HepG2 (cell line): ENCODE results near the gene DOCK10. TPM values are rescaled to one million over a fixed set of nuclear protein-coding genes. Genes with fewer than 3 reads are reported as not detected.

ENCODE experiments used
- ATAC-seq: fragments of 200-7000 bp; cut with Tn5 transposase; 3 replicates; pipeline ENCODE4 v1.9.1; 2020; ENCODE audit warnings: mild to moderate bottlenecking, moderate library complexity
- BruUV-seq: library from RNA; stranded (reverse); fragments of 400-500 nt; replicated peaks from 2 replicates; lab custom pipeline; 2021; lab: Mats Ljungman, UMichigan
- CTCF ChIA-PET: fragments of 300-600 bp; formaldehyde crosslinking; extraction: SDS; loops from one replicate; lab custom pipeline; 2021; ENCODE audit warnings: low total read pairs, inconsistent platforms, low intra/inter-chr PET ratio; lab: Yijun Ruan, JAX
- POLR2A ChIA-PET: fragments of 350-600 bp; sonication (Branson Sonifier 250); formaldehyde crosslinking; loops from one replicate; lab custom pipeline; 2020; ENCODE audit warnings: antibody characterized with exemption, inconsistent platforms; lab: Yijun Ruan, JAX
- DNase-seq: peaks from one replicate; pipeline ENCODE4 v3.0.0-alpha.2; 2015; ENCODE audit warnings: low spot score
- FAIRE-seq: peaks from 3 replicates; lab custom pipeline; 2011; peaks lifted over from hg19 to GRCh38; lab: Jason Lieb, UNC
- H2AFZ ChIP-seq: one replicate; pipeline ENCODE4 v1.6.1; 2011; ENCODE audit warnings: low read length, inconsistent platforms
- H3K27ac ChIP-seq: fragments of 300-600 bp; 3 replicates; pipeline ENCODE4 v1.8.0; 2011; ENCODE audit warnings: mixed run types, mild to moderate bottlenecking, mixed read lengths, low read length, inconsistent platforms; ENCODE audit not compliant: insufficient read depth; ENCODE audit errors: extremely low read length
- H3K27me3 ChIP-seq, 2 experiments: fragments of 200-600 bp in 1 of 2; 2 replicates in 1 of 2; 3 replicates in 1 of 2; pipeline versions ENCODE4 v1.6.0 to v1.8.0; 2011; ENCODE audit warnings: low read length in 2 of 2, mild to moderate bottlenecking in 2 of 2, moderate library complexity in 2 of 2, inconsistent platforms in 1 of 2; ENCODE audit not compliant: insufficient read depth in 2 of 2, control insufficient read depth in 1 of 2
- H3K36me3 ChIP-seq, 2 experiments: fragments of 200-600 bp in 1 of 2; replicated peaks in 1 of 2; 2 replicates in 1 of 2; 3 replicates in 1 of 2; pipeline versions ENCODE4 v1.5.1 to v1.8.0; 2011; ENCODE audit warnings: low read length in 2 of 2, inconsistent platforms in 1 of 2; ENCODE audit not compliant: insufficient read depth in 2 of 2, control insufficient read depth in 1 of 2
- H3K4me1 ChIP-seq: 2 replicates; pipeline ENCODE4 v1.5.1; 2012; ENCODE audit warnings: low read length, inconsistent platforms; ENCODE audit not compliant: insufficient read depth
- H3K4me2 ChIP-seq: 2 replicates; pipeline ENCODE4 v1.6.0; 2011; ENCODE audit warnings: low read depth, low read length, inconsistent platforms
- H3K4me3 ChIP-seq, 3 experiments: fragments of 200-600 bp in 1 of 3; sonication (generic), shearing (Covaris generic) in 1 of 3; replicated peaks in 1 of 3; 2 replicates each; pipeline ENCODE4 v1.5.1; 2011 to 2016; ENCODE audit warnings: low read length in 3 of 3, inconsistent platforms in 2 of 3, low read depth in 2 of 3, mild to moderate bottlenecking in 2 of 3, control low read depth in 1 of 3, mixed read lengths in 1 of 3; ENCODE audit not compliant: insufficient read depth in 1 of 3
- H3K79me2 ChIP-seq: one replicate; pipeline ENCODE4 v1.6.1; 2011; ENCODE audit warnings: low read length, inconsistent platforms; ENCODE audit not compliant: insufficient read depth
- H3K9ac ChIP-seq: 2 replicates; pipeline ENCODE4 v1.6.0; 2011; ENCODE audit warnings: mild to moderate bottlenecking, low read depth, low read length, inconsistent platforms; ENCODE audit not compliant: insufficient read depth
- H3K9me3 ChIP-seq: 2 replicates; pipeline ENCODE4 v1.5.1; 2012; ENCODE audit warnings: mild to moderate bottlenecking, low read length
- H4K20me1 ChIP-seq: 2 replicates; pipeline ENCODE4 v1.6.0; 2011; ENCODE audit warnings: inconsistent platforms, mild to moderate bottlenecking, low read length, moderate library complexity; ENCODE audit not compliant: insufficient read depth
- BRD4 ChIP-seq: sonication (generic); formaldehyde crosslinking; IDR thresholded peaks from 2 replicates; pipeline ENCODE4 v1.4.0; 2020; ENCODE audit warnings: missing genetic modification reagents
- ETV5 ChIP-seq: IDR thresholded peaks from 2 replicates; pipeline ENCODE4 v1.6.1; 2018; ENCODE audit warnings: missing biosample characterization, missing genetic modification reagents, inconsistent platforms, borderline replicate concordance
- KDM4B ChIP-seq: sonication (generic); formaldehyde crosslinking; IDR thresholded peaks from 2 replicates; pipeline ENCODE4 v1.4.0; 2020; ENCODE audit warnings: missing genetic modification reagents
- MEF2D ChIP-seq: sonication (generic); formaldehyde crosslinking; IDR thresholded peaks from 2 replicates; pipeline ENCODE4 v1.5.1; 2020; ENCODE audit warnings: mild to moderate bottlenecking, missing genetic modification reagents
- MYC ChIP-seq: sonication (generic); formaldehyde crosslinking; IDR thresholded peaks from 2 replicates; pipeline ENCODE4 v1.9.0; 2021; ENCODE audit warnings: missing genetic modification reagents, borderline replicate concordance
- RFXAP ChIP-seq: sonication (generic); formaldehyde crosslinking; IDR thresholded peaks from 2 replicates; pipeline ENCODE4 v1.4.0; 2020; ENCODE audit warnings: missing genetic modification reagents, borderline replicate concordance
- SP1 ChIP-seq, 2 experiments: fragments of 450-650 bp in 1 of 2; sonication (generic) in 1 of 2; formaldehyde crosslinking in 1 of 2; IDR thresholded peaks; 2 replicates each; pipeline versions ENCODE4 v1.4.0 to v1.6.1; 2016 to 2020; ENCODE audit warnings: missing genetic modification reagents in 1 of 2
- SSRP1 ChIP-seq: IDR thresholded peaks from 2 replicates; pipeline ENCODE4 v1.6.1; 2016; ENCODE audit warnings: control low read depth
- TERF1 ChIP-seq: sonication (generic); formaldehyde crosslinking; IDR thresholded peaks from 2 replicates; pipeline ENCODE4 v1.8.0; 2022; ENCODE audit warnings: mild to moderate bottlenecking, missing genetic modification reagents, moderate library complexity
- ZFP1 ChIP-seq: IDR thresholded peaks from 2 replicates; pipeline ENCODE4 v1.6.1; 2016
- ZNF280D ChIP-seq: sonication (generic); formaldehyde crosslinking; IDR thresholded peaks from 2 replicates; pipeline ENCODE4 v1.5.1; 2020; ENCODE audit warnings: mild to moderate bottlenecking, missing genetic modification reagents
- ZNF576 ChIP-seq: sonication (generic); formaldehyde crosslinking; IDR thresholded peaks from 2 replicates; pipeline ENCODE4 v1.4.0; 2020; ENCODE audit warnings: mild to moderate bottlenecking, missing genetic modification reagents
- ZNF816 ChIP-seq: sonication (generic); formaldehyde crosslinking; IDR thresholded peaks from 2 replicates; pipeline ENCODE4 v1.8.0; 2022; ENCODE audit warnings: missing genetic modification reagents, mild to moderate bottlenecking, borderline replicate concordance
- WGBS: methylation state at CpG from one replicate; pipeline ENCODE4 v1.1.6; 2017; ENCODE audit warnings: low lambda C conversion rate; 5-methylcytosine and 5-hydroxymethylcytosine counted together
- in situ Hi-C: cut with HindIII; loops from 2 replicates; pipeline ENCODE4 v1.10.0; 2017; ENCODE audit warnings: low pct_unique_long_range_greater_than_20kb; ENCODE audit not compliant: extremely low pct_ligation_motif_present
- intact Hi-C: fragments of 100-400 bp; cut with micrococcal nuclease; formaldehyde crosslinking; loops from one replicate; pipeline ENCODE4 v1.10.0; 2022; ENCODE audit not compliant: unreplicated experiment
- polyA plus RNA-seq, 8 experiments: library from polyadenylated mRNA; depleted of rRNA in 3 of 8; stranded (reverse) in 7 of 8; unstranded in 1 of 8; fragments of >200 nt; fragmentation: Illumina TruSeq in 4 of 8; extraction: Trizol in 4 of 8; gene quantifications; 2 replicates each; pipeline versions ENCODE4 v1.2.1 to v1.2.3, GENCODE V29; 2011 to 2016; ENCODE audit warnings: low read depth in 4 of 8, missing spikeins in 1 of 8, mixed read lengths in 1 of 8; ENCODE audit not compliant: insufficient read depth in 1 of 8
- total RNA-seq, 5 experiments: library from RNA; depleted of rRNA; stranded (reverse); fragments of >200 nt; fragmentation: Illumina TruSeq; extraction: Trizol; gene quantifications; 2 replicates each; pipeline ENCODE4 v1.2.3, GENCODE V29; 2016; ENCODE audit warnings: low read depth in 1 of 5

DOCK10 gene
- total and polyA plus RNA-seq, 2 of the 13 experiments (the other 11 are each of a cell fraction or from before 2014, with no cell fraction given), result not detected

GRCh38 chr2:225037415-225038230 is 4.6 kb downstream of the DOCK10 start:
- H3K4me3 ChIP-seq, result no peak overlapping the region
- H3K9me3 ChIP-seq, result no peaks in the 10 kb centered on the region
- H3K27me3 ChIP-seq, result peaks cover 0 to 17% of the 10 kb centered on the region in 2 experiments; a peak in 3 of 5 replicates
- H2AFZ ChIP-seq, result no peak overlapping the region
- ATAC-seq (no peak), DNase-seq (no peak), FAIRE-seq (no peak)
- no peak for TF ChIP-seq TERF1 (CRISPR knock-in tag)
- no peaks in the 10 kb centered on the region for H4K20me1 ChIP-seq
- intact Hi-C loops (no loop called here), in situ Hi-C loops (no loop called here)
- H3K36me3 ChIP-seq, result no peaks in the 10 kb centered on the region
- BruUV-seq, result no TSS peak
- H3K4me2 ChIP-seq, result no peak overlapping the region
- POLR2A ChIA-PET, result no interaction called here
- no peak overlapping the region for H3K9ac ChIP-seq
- no peaks in the 10 kb centered on the region for H3K79me2 ChIP-seq
- no peak overlapping the region for H3K27ac ChIP-seq
- H3K4me1 ChIP-seq, result no peaks in the 10 kb centered on the region
- WGBS, result 5% methylated on average over 5 of the region's 5 CpGs
- CTCF ChIA-PET, result no interaction called here

GRCh38 chr2:225036431-225036830 is 5.8 kb downstream of the DOCK10 start:
- no peaks in the 10 kb centered on the region for H3K79me2 ChIP-seq
- BruUV-seq, result no TSS peak
- H3K4me1 ChIP-seq, result no peaks in the 10 kb centered on the region
- no peaks in the 10 kb centered on the region for H3K9me3 ChIP-seq
- in situ Hi-C loops, result no loop called here
- TF ChIP-seq RFXAP (CRISPR knock-in tag) (no peak), MYC (CRISPR knock-in tag) (no peak), ETV5 (CRISPR knock-in tag) (no peak), ZNF816 (CRISPR knock-in tag) (no peak), ZNF576 (no peak), ZNF280D (CRISPR knock-in tag) (no peak), BRD4 (no peak), SSRP1 (CRISPR knock-in tag) (no peak), KDM4B (CRISPR knock-in tag) (no peak), SP1 (IDR thresholded peaks at IDR 0.05) (no peak), SP1 (CRISPR knock-in tag; IDR thresholded peaks at IDR 0.05) (no peak), ZFP1 (CRISPR knock-in tag) (no peak), MEF2D (CRISPR knock-in tag) (no peak)
- no peak for ATAC-seq
- H3K36me3 ChIP-seq, result no peaks in the 10 kb centered on the region
- intact Hi-C loops, result no loop called here
- FAIRE-seq, result no peak
- H3K27me3 ChIP-seq, result peaks cover 0 to 13% of the 10 kb centered on the region in 2 experiments; a peak in 3 of 5 replicates
- 5% methylated on average over 1 of the region's 1 CpG for WGBS
- H3K4me3 ChIP-seq, result no peak overlapping the region
- H2AFZ ChIP-seq, result no peak overlapping the region
- CTCF ChIA-PET, result no interaction called here
- no peak overlapping the region for H3K27ac ChIP-seq
- H3K9ac ChIP-seq, result no peak overlapping the region
- POLR2A ChIA-PET, result no interaction called here
- DNase-seq, result no peak
- no peak overlapping the region for H3K4me2 ChIP-seq
- H4K20me1 ChIP-seq, result no peaks in the 10 kb centered on the region
